Islet precursor cell (in vitro differentiated cells): Measurements from ENCODE around the gene PLEKHD1.

Source experiments
- DNase-seq: peaks from one replicate; pipeline ENCODE4 v3.0.0-alpha.2; 2018

PLEKHD1 gene

DNA sequence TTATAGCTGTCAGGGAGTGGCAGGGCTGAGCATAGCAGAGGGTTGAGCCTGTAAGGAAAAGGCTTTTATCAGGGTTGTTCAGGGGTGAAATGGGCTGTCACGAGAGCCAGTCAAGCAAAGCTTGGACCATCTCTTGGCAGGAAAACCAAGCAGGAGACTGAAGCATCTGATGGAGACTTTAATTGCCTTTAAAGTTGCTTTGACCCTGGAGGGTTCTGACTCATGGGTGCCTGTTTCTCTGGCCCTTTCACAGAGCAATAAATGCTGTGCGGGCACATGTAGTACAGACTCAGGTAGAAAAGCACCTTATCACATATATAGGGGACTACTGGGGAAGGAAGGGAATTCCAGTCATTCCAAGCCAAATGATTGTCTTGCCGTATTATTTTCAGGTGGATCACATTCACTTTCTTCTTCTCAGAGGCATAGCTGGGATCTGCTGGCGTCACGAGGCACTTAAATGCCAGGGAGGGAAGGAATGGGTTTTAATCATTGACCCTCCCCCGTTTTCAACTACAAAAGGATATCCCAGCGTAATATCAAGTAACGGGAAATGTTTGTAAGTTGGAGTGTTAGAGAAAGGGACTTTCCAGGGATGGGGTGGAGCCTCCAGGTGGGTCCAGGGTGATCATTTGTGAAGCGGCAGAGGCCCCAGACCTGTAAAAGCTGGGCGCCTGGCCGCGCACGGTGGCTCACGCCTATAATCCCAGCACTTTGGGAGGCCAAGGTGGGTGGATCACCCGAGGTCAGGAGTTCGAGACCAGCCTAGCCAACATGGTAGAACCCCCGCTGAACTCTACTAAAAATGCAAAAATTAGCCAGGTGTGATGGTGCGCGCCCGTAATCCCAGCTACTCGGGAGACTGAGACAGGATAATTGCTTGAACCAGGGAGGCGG lies 34.9 kb downstream of the PLEKHD1 start:
- DNase-seq, result peak; percentile 93

DNA sequence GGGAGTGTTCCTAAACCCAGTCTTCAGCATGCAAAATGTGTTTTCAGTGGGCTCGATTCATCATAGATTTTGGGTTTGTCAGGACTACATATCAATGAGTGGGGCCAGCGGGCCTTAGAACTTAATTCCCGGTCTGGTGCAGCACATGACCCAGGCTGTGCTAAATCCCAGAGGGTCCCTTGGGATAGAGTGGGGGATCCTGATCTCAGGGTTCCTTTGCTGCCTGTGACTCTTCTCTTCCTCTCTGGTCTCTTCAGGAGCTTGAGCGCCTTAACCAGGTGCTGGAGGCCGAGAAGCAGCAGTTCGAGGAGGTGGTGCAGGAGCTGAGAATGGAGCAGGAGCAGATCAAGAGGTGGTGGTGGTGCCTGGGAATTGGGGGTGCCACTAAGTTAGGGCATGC lies 37.5 kb downstream of the PLEKHD1 start:
- no peak for DNase-seq

DNA sequence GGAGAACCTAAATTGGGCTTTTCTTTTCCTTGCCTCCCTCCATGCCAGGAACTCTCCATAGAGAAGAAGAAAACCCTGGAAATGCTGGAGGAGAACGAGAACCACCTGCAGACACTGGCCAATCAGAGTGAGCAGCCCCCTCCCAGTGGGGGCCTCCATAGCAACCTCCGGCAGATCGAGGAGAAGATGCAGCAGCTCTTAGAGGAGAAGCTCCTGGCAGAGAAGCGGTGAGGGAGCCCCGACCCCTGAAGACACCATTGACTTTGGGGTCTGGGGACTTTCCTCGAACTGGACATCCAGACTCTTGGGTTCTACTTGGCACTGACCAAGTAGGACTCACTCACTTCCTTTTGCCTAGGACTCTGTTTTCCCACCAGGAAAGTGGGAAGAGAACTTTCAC lies 41.4 kb downstream of the PLEKHD1 start:
- no peak for DNase-seq

- no peak for DNase-seq
Observed at GRCh38 chr14:69527635-69528034, 43.1 kb downstream of the PLEKHD1 start.

DNA sequence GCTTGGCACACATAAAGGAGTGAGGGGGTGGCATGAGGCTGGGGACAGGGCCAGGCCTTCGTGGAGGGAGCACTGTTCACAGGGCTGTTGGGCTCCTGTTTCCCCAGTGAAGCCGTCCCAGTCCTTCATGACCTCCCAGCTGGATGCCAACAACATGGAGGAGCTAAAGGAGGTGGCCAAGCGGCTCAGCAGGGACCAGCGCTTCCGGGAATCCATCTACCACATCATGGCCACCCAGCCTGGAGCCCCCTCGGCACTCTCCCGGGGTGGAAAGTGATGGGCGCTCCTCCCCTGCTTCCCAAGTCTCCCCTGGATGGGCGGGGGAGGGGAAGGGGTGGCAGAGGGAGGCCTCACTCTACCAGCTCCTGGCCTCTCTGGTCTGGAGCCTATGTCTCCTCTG lies 43.6 kb downstream of the PLEKHD1 start:
- DNase-seq, result no peak

DNA sequence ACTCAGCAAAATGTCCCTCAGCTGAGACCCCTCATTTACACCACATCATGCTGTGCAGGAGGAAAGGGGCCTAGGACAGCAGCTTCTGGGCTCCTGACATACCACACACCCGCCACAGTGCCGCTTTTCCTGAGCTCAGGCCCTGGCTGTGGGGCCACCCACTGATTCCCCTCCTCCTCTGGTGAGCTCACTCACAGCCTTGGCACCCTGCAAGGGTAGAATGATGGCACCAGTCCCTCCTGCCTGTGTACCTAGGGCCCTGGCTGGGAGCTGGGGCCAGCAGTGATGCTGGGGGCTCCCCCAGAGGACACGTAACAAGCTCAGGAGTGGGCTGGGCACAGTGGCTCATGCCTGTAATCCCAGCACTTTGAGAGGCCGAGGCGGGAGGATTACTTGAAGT lies 44.4 kb downstream of the PLEKHD1 start:
- DNase-seq, result no peak

- DNase-seq, result no peak
Observed at GRCh38 chr14:69529563-69529962, 45.0 kb downstream of the PLEKHD1 start.

GRCh38 chr14:69530095-69530494 lies 45.6 kb downstream of the PLEKHD1 start:
- DNase-seq, result no peak

DNA sequence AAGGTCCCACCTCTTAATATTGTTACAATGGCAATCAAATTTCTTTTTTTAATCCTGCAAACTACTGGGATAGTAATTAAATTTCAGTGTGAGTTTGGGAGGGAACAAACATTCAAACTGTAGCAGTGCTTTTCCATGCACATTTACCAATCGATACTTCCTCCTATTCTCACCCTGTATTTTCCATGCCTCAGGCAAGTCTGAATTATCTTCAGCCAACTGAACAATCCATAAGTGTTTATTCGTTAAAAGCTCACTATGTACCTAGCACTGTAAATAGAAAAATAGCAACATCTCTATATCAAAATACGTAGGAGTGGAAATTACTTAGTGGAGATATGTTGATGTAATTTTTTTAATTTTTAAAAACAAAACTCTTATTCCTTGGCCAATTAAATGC lies 46.6 kb downstream of the PLEKHD1 start:
- no peak for DNase-seq

DNA sequence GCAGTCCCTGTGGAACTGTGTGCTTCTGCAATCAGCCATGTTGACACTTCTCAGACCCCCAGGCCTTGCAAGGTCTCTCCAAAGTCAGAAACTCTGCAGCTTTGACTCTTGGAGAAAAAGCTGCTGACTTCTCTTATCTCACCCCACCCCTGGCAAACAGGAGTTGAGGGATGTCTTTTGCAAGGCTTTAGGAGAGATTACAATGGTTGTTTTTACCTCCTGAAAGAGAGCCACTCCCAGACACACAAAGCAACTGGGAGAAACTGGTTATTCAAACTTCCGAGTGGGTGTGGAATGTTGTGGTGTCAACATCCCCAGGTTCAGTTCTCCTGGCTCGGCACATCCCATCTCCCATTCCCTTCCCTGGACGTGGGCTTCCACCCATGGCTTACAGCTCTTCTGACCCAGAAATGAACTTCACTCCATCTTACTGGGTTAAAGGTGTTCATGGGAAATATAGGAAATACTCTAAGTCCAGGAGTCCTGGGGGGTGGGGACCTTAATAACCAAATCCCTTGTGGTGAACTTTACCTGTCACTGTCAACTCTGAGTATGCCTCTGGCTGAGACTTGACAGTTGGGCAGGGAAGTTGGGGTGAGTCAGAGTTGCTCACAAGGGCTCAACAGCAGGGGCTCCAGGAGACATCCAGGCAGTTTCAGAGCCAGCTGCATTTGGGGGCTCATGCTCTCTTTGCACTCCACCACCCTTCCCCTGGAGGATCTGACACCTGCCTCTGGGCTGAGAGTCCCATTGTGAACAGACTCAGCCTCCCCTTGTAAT lies 48.2 kb downstream of the PLEKHD1 start:
- no peak for DNase-seq

DNA sequence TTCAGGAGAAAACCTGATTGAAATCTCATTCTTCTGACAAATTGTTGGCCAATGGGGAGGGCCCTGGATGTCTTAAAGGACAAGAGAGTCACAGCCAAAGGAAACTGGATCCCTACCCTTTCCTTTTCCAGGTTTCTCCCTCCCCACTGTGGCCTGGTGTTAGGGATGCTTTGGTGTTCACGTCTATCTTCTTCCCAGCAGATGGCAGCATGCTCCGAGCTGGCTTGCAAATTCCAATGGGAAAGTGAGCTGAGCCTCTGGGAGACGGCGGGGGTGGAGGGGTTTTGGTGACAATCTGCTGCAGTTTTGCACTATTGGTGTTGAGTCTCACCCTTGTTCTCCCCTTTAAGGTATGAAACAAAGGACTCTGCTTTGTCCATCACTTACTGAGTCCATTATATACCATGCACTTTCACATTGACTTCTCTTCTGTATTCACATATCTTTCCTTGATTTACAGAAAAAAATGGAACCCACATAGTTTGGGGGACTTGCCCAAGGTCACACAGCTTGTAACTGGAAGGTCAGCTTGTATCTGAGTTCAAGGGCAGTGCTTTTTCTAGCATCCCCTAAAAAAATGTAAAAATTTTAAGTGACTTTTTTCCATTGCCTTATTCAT lies 50.8 kb downstream of the PLEKHD1 start:
- peak; percentile 82 for DNase-seq

DNA sequence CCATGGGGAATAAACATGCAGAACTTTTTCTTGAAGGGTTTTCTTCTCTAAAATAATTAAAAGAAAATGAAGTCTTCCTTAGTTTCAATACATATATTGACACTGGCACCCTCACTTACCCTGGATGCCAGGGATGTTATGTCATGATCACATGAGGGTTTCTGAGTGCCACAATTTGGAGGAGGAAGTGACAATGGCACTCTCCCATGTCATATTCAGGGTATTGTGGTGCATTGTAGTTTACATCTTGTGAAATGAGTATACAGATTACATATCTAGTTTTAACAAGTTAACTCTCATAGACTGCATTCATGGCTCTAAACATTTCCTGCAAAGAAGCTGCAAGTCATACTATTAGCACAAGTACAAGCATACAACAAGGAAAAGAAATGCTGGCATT lies 52.4 kb downstream of the PLEKHD1 start:
- DNase-seq, result no peak

- DNase-seq, result no peak
Observed at GRCh38 chr14:69537900-69538299, 53.4 kb downstream of the PLEKHD1 start.

DNA sequence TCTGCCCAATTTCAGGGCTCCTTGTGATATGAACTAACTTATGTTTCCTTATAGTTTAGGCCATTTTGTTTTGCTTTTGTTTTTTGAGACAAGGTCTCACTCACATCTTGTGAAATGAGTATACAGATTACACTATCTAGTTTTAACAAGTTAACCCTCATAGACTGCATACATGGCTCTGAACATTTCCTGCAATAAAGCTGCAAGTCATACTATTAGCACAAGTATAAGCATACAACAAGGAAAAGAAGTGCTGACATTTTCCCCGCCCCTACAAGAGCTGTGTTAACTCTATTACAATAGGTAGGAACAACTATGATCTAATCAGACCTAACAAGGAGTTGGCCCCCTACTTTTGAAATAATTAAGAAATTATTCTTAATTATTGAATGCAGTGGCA lies 54.2 kb downstream of the PLEKHD1 start:
- no peak for DNase-seq

DNA sequence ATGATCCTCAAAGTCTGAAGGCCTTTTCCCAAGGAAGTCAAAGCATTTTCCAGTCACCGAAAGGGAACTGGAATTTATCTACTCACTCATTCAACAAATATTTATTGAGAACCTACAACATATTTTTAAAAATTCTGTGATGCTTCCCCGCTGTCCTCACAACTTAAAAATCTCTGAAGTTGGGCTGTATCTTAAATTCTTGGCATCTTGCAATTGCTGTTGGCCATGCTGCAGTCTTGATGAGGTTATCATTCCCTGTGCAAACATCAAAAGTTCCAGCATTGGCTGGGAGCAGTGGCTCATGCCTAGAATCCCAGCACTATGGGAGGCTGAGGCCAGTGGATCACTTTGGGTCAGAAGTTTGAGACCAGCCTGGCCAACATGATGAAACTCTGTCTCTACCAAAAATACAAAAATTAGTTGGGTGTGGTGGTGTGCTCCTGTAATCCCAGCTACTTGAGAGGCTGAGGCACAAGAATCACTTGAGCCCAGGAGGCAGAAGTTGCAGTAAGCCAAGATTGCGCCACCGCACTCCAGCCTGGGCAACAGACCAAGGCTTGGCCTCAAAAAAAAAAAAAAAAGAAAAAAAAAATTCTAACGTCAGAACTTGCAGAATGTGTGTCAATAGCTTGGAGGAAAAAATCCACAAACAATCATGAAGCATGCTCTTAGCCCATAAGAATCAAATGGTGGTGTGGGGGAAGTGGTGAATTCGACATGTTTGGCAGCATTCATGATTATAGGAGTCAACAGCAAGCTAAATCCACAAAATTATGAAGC lies 55.3 kb downstream of the PLEKHD1 start:
- DNase-seq, result no peak

DNA sequence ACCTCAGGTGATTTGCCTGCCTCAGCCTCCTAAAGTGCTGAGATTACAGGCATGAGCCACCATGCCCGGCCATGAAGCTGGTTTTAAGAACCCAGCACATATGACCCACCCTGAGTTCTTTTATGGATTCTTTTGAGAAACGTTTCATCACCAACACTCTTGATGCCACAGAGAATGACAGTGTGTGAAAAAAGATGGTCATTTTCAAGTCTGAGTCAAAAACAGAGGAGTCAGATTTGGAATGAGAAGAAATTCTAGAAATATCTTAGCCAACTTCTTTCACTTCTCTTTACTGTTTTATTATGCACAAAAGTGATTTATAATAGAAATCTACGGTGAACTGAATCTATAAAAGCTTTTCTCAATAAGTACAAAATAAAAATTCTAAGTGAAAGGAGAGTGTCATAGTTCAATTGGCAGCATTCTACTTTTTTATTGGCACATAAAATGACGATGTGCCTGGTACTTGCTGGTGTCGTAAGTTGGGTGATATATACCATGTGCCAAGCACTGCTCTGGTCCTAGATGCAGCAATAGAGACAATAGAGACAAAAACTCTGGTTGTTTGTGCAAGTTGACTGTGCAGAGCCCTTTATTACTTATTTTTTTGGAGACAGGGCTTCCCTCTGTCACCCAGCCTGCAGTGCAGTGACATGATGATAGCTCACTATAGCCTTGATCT lies 56.3 kb downstream of the PLEKHD1 start:
- no peak for DNase-seq

DNA sequence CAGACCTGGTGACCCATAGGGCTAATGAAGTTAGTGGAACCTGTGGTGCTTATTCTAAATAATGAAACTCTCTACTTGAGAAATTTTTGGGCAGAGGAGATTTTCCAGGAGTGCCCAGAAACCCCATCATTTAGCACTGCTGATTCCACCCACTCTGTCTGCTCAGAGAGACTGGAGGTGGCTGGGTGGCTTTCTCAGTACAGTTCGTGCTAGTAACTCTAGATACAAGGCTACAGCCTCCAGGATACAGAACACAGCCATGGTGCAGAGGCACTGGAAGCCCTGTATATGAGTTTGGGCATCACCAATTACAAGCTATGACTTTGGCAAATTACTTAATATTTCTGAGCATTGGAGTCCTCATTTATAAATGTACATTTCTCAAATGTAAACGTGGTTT lies 57.8 kb downstream of the PLEKHD1 start:
- no peak for DNase-seq

- DNase-seq, result peak; percentile 86
Observed at GRCh38 chr14:69543341-69544115, 59.0 kb downstream of the PLEKHD1 start.

GRCh38 chr14:69547701-69548348 lies 63.3 kb downstream of the PLEKHD1 start:
- peak; percentile 96 for DNase-seq

GRCh38 chr14:69548566-69548965 lies 64.0 kb downstream of the PLEKHD1 start:
- DNase-seq, result no peak

DNA sequence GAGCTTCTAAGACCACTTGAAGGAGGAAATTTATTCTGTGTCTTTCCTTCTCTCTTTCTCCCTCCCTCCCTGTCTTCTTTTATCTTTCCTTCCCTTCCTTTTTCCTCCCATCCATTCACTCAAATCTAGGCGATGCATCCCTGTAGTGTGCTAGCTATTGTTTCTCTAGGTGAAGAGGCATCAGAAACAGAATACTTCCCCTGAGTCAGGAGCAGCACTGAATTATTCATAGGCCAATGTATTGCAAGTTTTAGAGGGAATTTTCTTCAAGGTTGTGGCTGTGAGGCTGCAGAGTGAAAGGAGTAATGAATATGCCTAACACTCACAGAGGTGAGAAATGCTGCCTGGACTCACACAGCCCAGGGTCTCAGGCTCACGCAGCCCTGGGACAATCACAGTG lies 67.0 kb downstream of the PLEKHD1 start:
- no peak for DNase-seq
